H9 (cell line): ENCODE results near the gene MKRN2OS. TPM values are rescaled to one million over a fixed set of nuclear protein-coding genes. Genes with fewer than 3 reads are reported as not detected.

ENCODE experiments used
- DNase-seq: peaks from one replicate; pipeline ENCODE4 v3.0.0-alpha.2; 2017
- H2AFZ ChIP-seq: one replicate; pipeline ENCODE4 v1.6.1; 2013; ENCODE audit warnings: mild to moderate bottlenecking, low read length, control low read depth, moderate library complexity
- H2AK5ac ChIP-seq: 2 replicates; pipeline ENCODE4 v1.6.1; 2013; ENCODE audit warnings: low read length, control low read depth, mixed read lengths; ENCODE audit not compliant: insufficient read length
- H2BK120ac ChIP-seq: one replicate; pipeline ENCODE4 v1.6.1; 2013; ENCODE audit warnings: low read depth, mild to moderate bottlenecking, low read length, control low read depth, inconsistent platforms; ENCODE audit not compliant: poor library complexity, severe bottlenecking
- H2BK12ac ChIP-seq: 2 replicates; pipeline ENCODE4 v1.6.1; 2013; ENCODE audit warnings: low read length, control low read depth, mixed read lengths, low read depth; ENCODE audit not compliant: insufficient read length
- H2BK15ac ChIP-seq: 2 replicates; pipeline ENCODE4 v1.6.1; 2013; ENCODE audit warnings: low read depth, low read length, control low read depth
- H2BK20ac ChIP-seq: one replicate; pipeline ENCODE4 v1.6.1; 2013; ENCODE audit warnings: low read depth, mild to moderate bottlenecking, low read length, control low read depth, inconsistent platforms; ENCODE audit not compliant: poor library complexity, severe bottlenecking
- H2BK5ac ChIP-seq: 2 replicates; pipeline ENCODE4 v1.6.1; 2013; ENCODE audit warnings: low read length, control low read depth, mixed read lengths; ENCODE audit not compliant: insufficient read length
- H3K14ac ChIP-seq: 2 replicates; pipeline ENCODE4 v1.6.1; 2013; ENCODE audit warnings: low read length, control low read depth; ENCODE audit not compliant: insufficient read depth
- H3K18ac ChIP-seq: 2 replicates; pipeline ENCODE4 v1.6.1; 2013; ENCODE audit warnings: low read depth, mild to moderate bottlenecking, mixed read lengths, low read length, control low read depth; ENCODE audit not compliant: insufficient read length
- H3K23ac ChIP-seq: 2 replicates; pipeline ENCODE4 v1.6.1; 2013; ENCODE audit warnings: low read length, control low read depth, mixed read lengths, low read depth; ENCODE audit not compliant: insufficient read length
- H3K23me2 ChIP-seq: 2 replicates; pipeline ENCODE4 v1.6.1; 2013; ENCODE audit warnings: low read depth, mild to moderate bottlenecking, mixed read lengths, low read length, control low read depth; ENCODE audit not compliant: insufficient read length, poor library complexity, severe bottlenecking
- H3K27ac ChIP-seq: 2 replicates; pipeline ENCODE4 v1.5.1; 2013; ENCODE audit warnings: low read length, control low read depth, mixed read lengths, low read depth; ENCODE audit not compliant: insufficient read length
- H3K27me3 ChIP-seq: 2 replicates; pipeline ENCODE4 v1.6.1; 2013; ENCODE audit warnings: low read length, control low read depth, inconsistent platforms; ENCODE audit not compliant: insufficient read depth
- H3K4ac ChIP-seq: 2 replicates; pipeline ENCODE4 v1.6.1; 2013; ENCODE audit warnings: low read depth, mild to moderate bottlenecking, control low read depth, inconsistent platforms, low read length, moderate library complexity
- H3K4me1 ChIP-seq: 2 replicates; pipeline ENCODE4 v1.6.1; 2013; ENCODE audit warnings: low read length, control low read depth, inconsistent platforms; ENCODE audit not compliant: insufficient read depth
- H3K4me2 ChIP-seq: 2 replicates; pipeline ENCODE4 v1.6.1; 2013; ENCODE audit warnings: low read length, control low read depth, mixed read lengths; ENCODE audit not compliant: insufficient read length, insufficient read depth
- H3K56ac ChIP-seq: 2 replicates; pipeline ENCODE4 v1.6.1; 2013; ENCODE audit warnings: low read depth, mild to moderate bottlenecking, mixed read lengths, low read length, control low read depth; ENCODE audit not compliant: insufficient read length
- H3K79me1 ChIP-seq: 2 replicates; pipeline ENCODE4 v1.6.1; 2013; ENCODE audit warnings: low read depth, mild to moderate bottlenecking, moderate library complexity, low read length, control low read depth, inconsistent platforms; ENCODE audit not compliant: insufficient read depth, poor library complexity, severe bottlenecking
- H3K79me2 ChIP-seq: 2 replicates; pipeline ENCODE4 v1.6.1; 2013; ENCODE audit warnings: low read length, control low read depth, inconsistent platforms; ENCODE audit not compliant: insufficient read depth
- H3K9ac ChIP-seq: 2 replicates; pipeline ENCODE4 v1.6.1; 2013; ENCODE audit warnings: low read length, control low read depth, mixed read lengths; ENCODE audit not compliant: insufficient read length; ENCODE audit errors: extremely low read depth
- H3K9me3 ChIP-seq: one replicate; pipeline ENCODE4 v1.6.1; 2013; ENCODE audit warnings: low read depth, low read length, inconsistent platforms; ENCODE audit not compliant: control insufficient read depth
- H3T11ph ChIP-seq: one replicate; pipeline ENCODE4 v1.6.1; 2013; ENCODE audit warnings: mild to moderate bottlenecking, low read length, control low read depth, inconsistent platforms
- H4K20me1 ChIP-seq: one replicate; pipeline ENCODE4 v1.6.1; 2013; ENCODE audit not compliant: control insufficient read depth, insufficient read length, insufficient read depth
- H4K5ac ChIP-seq: 2 replicates; pipeline ENCODE4 v1.6.1; 2013; ENCODE audit warnings: low read depth, mild to moderate bottlenecking, mixed read lengths, low read length, control low read depth; ENCODE audit not compliant: insufficient read length
- H4K8ac ChIP-seq: replicated peaks from 2 replicates; pipeline ENCODE4 v1.6.1; 2013; ENCODE audit warnings: low read length, control low read depth, mixed read lengths, low read depth; ENCODE audit not compliant: insufficient read length
- H4K91ac ChIP-seq: 2 replicates; pipeline ENCODE4 v1.6.1; 2013; ENCODE audit warnings: low read depth, mild to moderate bottlenecking, moderate library complexity, mixed read lengths, low read length, control low read depth; ENCODE audit not compliant: insufficient read length
- H3K27ac Mint-ChIP-seq, 3 experiments: 2 replicates in 2 of 3; 3 replicates in 1 of 3; pipeline ENCODE4 v1.8.0; 2020 to 2021; ENCODE audit warnings: mixed read lengths in 3 of 3, mild to moderate bottlenecking in 1 of 3, moderate library complexity in 1 of 3
- H3K27me3 Mint-ChIP-seq: 2 replicates; pipeline ENCODE4 v1.8.0; 2021; ENCODE audit warnings: low read depth, mild to moderate bottlenecking, moderate library complexity, mixed read lengths
- H3K36me3 Mint-ChIP-seq, 3 experiments: 2 replicates in 2 of 3; 3 replicates in 1 of 3; pipeline ENCODE4 v1.8.0; 2020 to 2021; ENCODE audit warnings: low read depth in 3 of 3, mixed read lengths in 3 of 3; ENCODE audit not compliant: insufficient read depth in 1 of 3
- H3K4me1 Mint-ChIP-seq, 2 experiments: 2 replicates each; pipeline ENCODE4 v1.8.0; 2020; ENCODE audit warnings: mixed read lengths in 2 of 2
- H3K4me3 Mint-ChIP-seq, 2 experiments: 2 replicates in 1 of 2; 3 replicates in 1 of 2; pipeline ENCODE4 v1.8.0; 2020 to 2021; ENCODE audit warnings: mild to moderate bottlenecking in 2 of 2, mixed read lengths in 2 of 2, moderate library complexity in 1 of 2
- H3K9me3 Mint-ChIP-seq, 2 experiments: 2 replicates in 1 of 2; 3 replicates in 1 of 2; pipeline ENCODE4 v1.8.0; 2020; ENCODE audit warnings: mild to moderate bottlenecking in 2 of 2, mixed read lengths in 2 of 2, moderate library complexity in 1 of 2
- WGBS: extraction: QIAGEN DNeasy Blood & Tissue Kit; methylation state at CpG from one replicate; pipeline ENCODE4 v1.1.7; 2013; ENCODE audit warnings: missing lambda C conversion rate, low lambda C conversion rate, mixed read lengths; ENCODE audit not compliant: insufficient read length; ENCODE audit errors: extremely low coverage; 5-methylcytosine and 5-hydroxymethylcytosine counted together
- total RNA-seq: library from RNA; stranded (reverse); gene quantifications from 2 replicates; pipeline ENCODE4 v1.2.1, GENCODE V29; 2021
- TF ChIP-seq, protein P1 (sequence below): fragments of 200-600 bp; sonication (generic); conservative IDR thresholded peaks from 3 replicates; pipeline ENCODE4 v1.8.0; 2021; ENCODE audit warnings: antibody characterized with exemption, mild to moderate bottlenecking

Gene MKRN2OS
- total RNA-seq, 1 experiment from 2014 or later, result 0.44 TPM

DNA sequence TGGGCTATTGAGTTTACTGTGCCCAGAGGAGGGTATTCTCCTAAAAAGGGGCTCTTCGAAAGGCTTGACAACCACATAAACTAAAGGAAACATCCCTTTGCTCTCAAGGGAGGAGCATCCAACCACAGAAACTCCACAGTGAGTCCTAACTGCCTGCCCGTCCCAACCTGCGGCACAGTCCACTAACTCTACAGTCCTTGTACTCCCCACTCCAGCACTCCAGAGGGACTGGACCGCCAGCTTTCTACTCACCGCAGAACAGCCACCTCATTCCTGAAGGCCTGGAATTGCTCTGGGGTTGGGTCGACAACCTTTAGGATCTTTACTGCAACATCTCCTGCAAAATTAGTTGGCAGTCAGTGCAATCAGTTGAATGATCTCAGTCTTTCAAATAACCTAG lies 46.2 kb upstream of the MKRN2OS start:
- no peaks in the 10 kb centered on the region for H3K4me1 ChIP-seq
- no peak overlapping the region for H3K4ac ChIP-seq
- no peak overlapping the region for H4K91ac ChIP-seq
- H4K5ac ChIP-seq, result no peak overlapping the region
- no peaks in the 10 kb centered on the region for H4K20me1 ChIP-seq
- Mint-ChIP-seq H3K36me3 (peaks cover 47 to 74% (median 68%) of the 10 kb centered on the region in 3 experiments), H3K27ac (peak overlapping the region in 2 of 3 experiments; percentile 18 to 34; a peak in 2 of 7 replicates), H3K9me3 (no peaks in the 10 kb centered on the region), H3K4me3 (no peak overlapping the region), H3K4me1 (0 out of 4 replicates have a peak, but pooled peaks cover 0 to 5% of the 10 kb centered on the region in 2 experiments), H3K27me3 (no peaks in the 10 kb centered on the region; the same call in 1 of the 2 replicates)
- H2AFZ ChIP-seq, result no peak overlapping the region
- H2BK15ac ChIP-seq, result no peak overlapping the region
- H3K9ac ChIP-seq, result no peak overlapping the region
- H2BK5ac ChIP-seq, result no peak overlapping the region
- H3K56ac ChIP-seq, result no peak overlapping the region
- no peaks in the 10 kb centered on the region for H3K9me3 ChIP-seq
- no peak overlapping the region for H3T11ph ChIP-seq
- no peak overlapping the region for H3K23ac ChIP-seq
- H3K79me1 ChIP-seq, result no peaks in the 10 kb centered on the region
- H3K27me3 ChIP-seq, result no peaks in the 10 kb centered on the region
- no peak overlapping the region for H3K27ac ChIP-seq
- H2AK5ac ChIP-seq, result no peak overlapping the region
- H3K4me2 ChIP-seq, result no peak overlapping the region
- H2BK12ac ChIP-seq, result no peak overlapping the region
- WGBS, result no CpG with 5 or more reads among the region's 6 CpGs
- H3K23me2 ChIP-seq, result no peaks in the 10 kb centered on the region
- no peak overlapping the region for H3K14ac ChIP-seq
- no peak for DNase-seq
- no peaks in the 10 kb centered on the region for H3K79me2 ChIP-seq
- H2BK120ac ChIP-seq, result no peak overlapping the region
- H3K18ac ChIP-seq, result no peak overlapping the region
- H4K8ac ChIP-seq, result no peak overlapping the region
- no peak overlapping the region for H2BK20ac ChIP-seq
- TF ChIP-seq, protein P1, sequence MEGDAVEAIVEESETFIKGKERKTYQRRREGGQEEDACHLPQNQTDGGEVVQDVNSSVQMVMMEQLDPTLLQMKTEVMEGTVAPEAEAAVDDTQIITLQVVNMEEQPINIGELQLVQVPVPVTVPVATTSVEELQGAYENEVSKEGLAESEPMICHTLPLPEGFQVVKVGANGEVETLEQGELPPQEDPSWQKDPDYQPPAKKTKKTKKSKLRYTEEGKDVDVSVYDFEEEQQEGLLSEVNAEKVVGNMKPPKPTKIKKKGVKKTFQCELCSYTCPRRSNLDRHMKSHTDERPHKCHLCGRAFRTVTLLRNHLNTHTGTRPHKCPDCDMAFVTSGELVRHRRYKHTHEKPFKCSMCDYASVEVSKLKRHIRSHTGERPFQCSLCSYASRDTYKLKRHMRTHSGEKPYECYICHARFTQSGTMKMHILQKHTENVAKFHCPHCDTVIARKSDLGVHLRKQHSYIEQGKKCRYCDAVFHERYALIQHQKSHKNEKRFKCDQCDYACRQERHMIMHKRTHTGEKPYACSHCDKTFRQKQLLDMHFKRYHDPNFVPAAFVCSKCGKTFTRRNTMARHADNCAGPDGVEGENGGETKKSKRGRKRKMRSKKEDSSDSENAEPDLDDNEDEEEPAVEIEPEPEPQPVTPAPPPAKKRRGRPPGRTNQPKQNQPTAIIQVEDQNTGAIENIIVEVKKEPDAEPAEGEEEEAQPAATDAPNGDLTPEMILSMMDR, result no peak
